Peyer's patch (tissue), 4 donors: ENCODE data around the gene CENPV. TPM values are rescaled to one million over a fixed set of nuclear protein-coding genes. Genes with fewer than 3 reads are reported as not detected.

Source experiments
- DNase-seq, 3 donors: peaks; one replicate each; pipeline ENCODE4 v3.0.0-alpha.2; 2017 to 2019
- H3K27ac ChIP-seq, 4 donors: fragments of 200-600 bp; sonication (generic); one replicate each; pipeline ENCODE4 v1.5.1; 2016 to 2019
- H3K27me3 ChIP-seq, 2 donors: fragments of 200-600 bp; sonication (generic); one replicate each; pipeline ENCODE4 v1.5.1; 2019
- H3K36me3 ChIP-seq, 3 donors: fragments of 200-600 bp; sonication (generic); one replicate each; pipeline ENCODE4 v1.5.1; 2016 to 2019
- H3K4me1 ChIP-seq, 4 donors: fragments of 200-600 bp; sonication (generic); one replicate each; pipeline ENCODE4 v1.5.1; 2016 to 2019
- H3K4me3 ChIP-seq, 4 donors: fragments of 200-600 bp; sonication (generic); 1 replicate in 3 of 4; 2 replicates in 1 of 4; pipeline ENCODE4 v1.5.1; 2016 to 2019; ENCODE audit warnings: mild to moderate bottlenecking in 1 of 4
- H3K9me3 ChIP-seq, 4 donors: fragments of 200-600 bp; sonication (generic); one replicate each; pipeline ENCODE4 v1.5.1; 2016 to 2019; ENCODE audit warnings: mild to moderate bottlenecking in 1 of 4
- POLR2A ChIP-seq, 2 donors: fragments of 450-650 bp; IDR thresholded peaks; one replicate each; pipeline ENCODE4 v1.5.1; 2017; ENCODE audit warnings: antibody characterized with exemption in 2 of 2, mild to moderate bottlenecking in 2 of 2, moderate library complexity in 2 of 2
- total RNA-seq, 4 donors: library from RNA; depleted of rRNA; stranded (reverse); fragments of >200 nt; gene quantifications; one replicate each; pipeline ENCODE4 v1.1.0, GENCODE V29; 2016
- TF ChIP-seq, protein P1 (sequence below), 6 experiments: fragments of 450-650 bp in 4 of 6; fragments of 200-600 bp in 2 of 6; sonication (generic) in 1 of 6; IDR thresholded peaks; one replicate each; pipeline ENCODE4 v1.5.1; 2017 to 2019; ENCODE audit warnings: antibody characterized with exemption in 6 of 6, mild to moderate bottlenecking in 3 of 6, moderate library complexity in 1 of 6

Gene CENPV
- total RNA-seq, 4 donors from 2014 or later = 49.0 to 109 (median 79.3) TPM

DNA sequence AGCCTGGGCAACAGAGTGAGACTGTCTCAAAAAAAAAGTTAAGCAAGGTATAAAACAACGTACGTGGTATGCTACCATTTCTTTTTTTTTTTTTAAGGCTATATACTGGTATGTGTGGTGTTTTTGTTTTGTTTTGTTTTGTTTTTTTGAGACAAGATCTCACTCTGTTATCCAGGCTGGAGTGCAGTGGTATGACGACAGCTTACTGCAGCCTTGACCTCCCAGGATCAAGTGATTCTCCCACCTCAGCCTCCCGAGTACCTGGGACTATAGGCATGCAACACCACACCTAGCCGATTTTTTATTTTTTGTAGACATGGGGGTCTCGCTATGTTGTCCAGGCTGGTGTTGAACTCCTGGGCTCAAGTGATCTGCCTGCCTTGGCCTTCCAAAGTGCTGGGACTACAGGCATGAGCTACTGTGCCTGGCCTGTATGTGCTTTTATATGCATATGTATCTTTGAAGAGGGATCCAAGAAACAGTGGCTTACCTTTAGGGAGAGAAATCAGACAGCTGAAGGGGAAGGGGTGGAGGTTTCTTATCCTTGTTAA lies 6.5 kb downstream of the CENPV start:
- Histone ChIP-seq H3K27me3 (no peaks in the 10 kb centered on the region), H3K4me1 (no peaks in the 10 kb centered on the region), H3K36me3 (peaks cover 0 to 53% (median 0%) of the 10 kb centered on the region in 3 donors), H3K27ac (no peak overlapping the region), H3K9me3 (no peaks in the 10 kb centered on the region), H3K4me3 (no peak overlapping the region)
- DNase-seq = no peak
- TF ChIP-seq, protein P1, sequence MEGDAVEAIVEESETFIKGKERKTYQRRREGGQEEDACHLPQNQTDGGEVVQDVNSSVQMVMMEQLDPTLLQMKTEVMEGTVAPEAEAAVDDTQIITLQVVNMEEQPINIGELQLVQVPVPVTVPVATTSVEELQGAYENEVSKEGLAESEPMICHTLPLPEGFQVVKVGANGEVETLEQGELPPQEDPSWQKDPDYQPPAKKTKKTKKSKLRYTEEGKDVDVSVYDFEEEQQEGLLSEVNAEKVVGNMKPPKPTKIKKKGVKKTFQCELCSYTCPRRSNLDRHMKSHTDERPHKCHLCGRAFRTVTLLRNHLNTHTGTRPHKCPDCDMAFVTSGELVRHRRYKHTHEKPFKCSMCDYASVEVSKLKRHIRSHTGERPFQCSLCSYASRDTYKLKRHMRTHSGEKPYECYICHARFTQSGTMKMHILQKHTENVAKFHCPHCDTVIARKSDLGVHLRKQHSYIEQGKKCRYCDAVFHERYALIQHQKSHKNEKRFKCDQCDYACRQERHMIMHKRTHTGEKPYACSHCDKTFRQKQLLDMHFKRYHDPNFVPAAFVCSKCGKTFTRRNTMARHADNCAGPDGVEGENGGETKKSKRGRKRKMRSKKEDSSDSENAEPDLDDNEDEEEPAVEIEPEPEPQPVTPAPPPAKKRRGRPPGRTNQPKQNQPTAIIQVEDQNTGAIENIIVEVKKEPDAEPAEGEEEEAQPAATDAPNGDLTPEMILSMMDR (IDR thresholded peaks at IDR 0.05) = no peak
- no peak for TF ChIP-seq POLR2A (IDR thresholded peaks at IDR 0.05)

DNA sequence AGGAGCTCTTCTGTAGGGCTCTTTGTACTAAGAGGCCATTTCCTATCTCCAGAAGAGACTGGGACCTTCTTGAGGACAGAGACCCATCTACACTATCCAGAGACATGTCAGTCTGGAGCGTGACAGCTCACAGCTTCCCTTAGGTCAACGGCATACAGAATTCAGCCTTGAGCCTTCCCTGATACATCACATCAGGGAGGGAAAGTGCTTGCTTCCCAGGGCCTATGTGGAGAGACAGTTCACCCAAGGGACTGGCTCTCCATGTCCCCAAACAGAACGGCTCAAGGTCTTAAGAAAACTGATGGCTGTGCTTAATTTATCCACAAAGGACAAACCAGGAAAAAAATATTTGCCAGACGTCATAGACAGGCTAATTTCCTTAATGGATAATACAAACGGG lies 7.7 kb downstream of the CENPV start:
- H3K36me3 ChIP-seq = peaks cover 0 to 53% (median 0%) of the 10 kb centered on the region in 3 donors
- DNase-seq = no peak
- TF ChIP-seq, protein P1 (IDR thresholded peaks at IDR 0.05) = no peak
- TF ChIP-seq POLR2A (IDR thresholded peaks at IDR 0.05) = no peak

DNA sequence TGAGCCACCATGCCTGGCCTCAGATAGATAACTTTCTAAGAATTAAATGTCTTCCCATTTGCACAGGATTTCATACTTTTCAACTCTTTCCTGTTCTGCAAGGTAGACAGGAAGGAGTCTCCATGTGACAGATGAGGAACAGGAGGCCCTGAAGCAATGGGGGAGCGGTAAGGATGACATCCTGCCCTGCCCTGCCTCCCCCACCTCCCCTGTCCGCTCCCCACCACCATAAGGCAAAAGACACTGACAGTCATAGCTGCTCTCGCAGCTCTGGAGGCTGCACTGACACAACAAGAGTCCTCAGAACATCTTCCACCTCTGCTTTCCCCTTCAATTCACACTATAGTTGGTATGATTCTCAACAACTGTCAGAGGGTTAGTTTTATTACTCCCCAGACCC lies 9.7 kb downstream of the CENPV start:
- DNase-seq = no peak
- Histone ChIP-seq H3K27me3 (no peaks in the 10 kb centered on the region), H3K9me3 (no peaks in the 10 kb centered on the region), H3K27ac (no peak overlapping the region), H3K36me3 (peaks cover 0 to 39% (median 0%) of the 10 kb centered on the region in 3 donors), H3K4me1 (no peaks in the 10 kb centered on the region), H3K4me3 (no peak overlapping the region)
- TF ChIP-seq, protein P1 (IDR thresholded peaks at IDR 0.05) = no peak
- TF ChIP-seq POLR2A (IDR thresholded peaks at IDR 0.05) = no peak

More for the DNA sequence above, 7.7 kb downstream of the CENPV start:
- Histone ChIP-seq H3K27ac (no peak overlapping the region), H3K4me3 (no peak overlapping the region), H3K9me3 (no peaks in the 10 kb centered on the region), H3K4me1 (no peaks in the 10 kb centered on the region), H3K27me3 (no peaks in the 10 kb centered on the region)

GRCh38 chr17:16342979-16343378 lies 10.3 kb downstream of the CENPV start:
- no peaks in the 10 kb centered on the region for H3K27me3 ChIP-seq
- no peak for DNase-seq
- H3K27ac ChIP-seq = no peak overlapping the region
- H3K4me3 ChIP-seq = no peak overlapping the region
- no peak for TF ChIP-seq POLR2A (IDR thresholded peaks at IDR 0.05)
- H3K4me1 ChIP-seq = no peaks in the 10 kb centered on the region
- H3K36me3 ChIP-seq = peaks cover 0 to 34% (median 0%) of the 10 kb centered on the region in 3 donors
- no peaks in the 10 kb centered on the region for H3K9me3 ChIP-seq

DNA sequence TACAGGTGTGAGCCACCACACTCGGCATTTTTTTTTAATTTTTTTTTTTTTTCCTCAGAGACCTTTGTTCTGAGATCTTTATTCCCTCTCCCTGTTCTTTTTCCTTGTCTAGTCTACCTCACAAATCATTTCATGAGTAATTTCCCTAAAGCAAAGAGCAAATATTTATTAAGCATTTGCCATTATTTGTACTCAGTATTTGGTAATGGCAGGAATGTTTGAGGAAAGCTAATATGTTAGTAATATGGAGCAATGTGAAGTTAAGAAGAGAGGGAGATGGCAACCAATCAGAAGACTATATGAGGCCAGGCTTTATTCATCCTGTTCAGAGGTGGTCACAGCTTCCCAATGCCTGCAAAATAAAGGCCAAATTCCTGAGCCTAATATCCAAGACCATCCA lies 13.3 kb downstream of the CENPV start:
- Histone ChIP-seq H3K27me3 (no peaks in the 10 kb centered on the region), H3K27ac (no peak overlapping the region), H3K36me3 (peaks cover 0 to 22% (median 0%) of the 10 kb centered on the region in 3 donors), H3K9me3 (no peaks in the 10 kb centered on the region), H3K4me3 (no peak overlapping the region), H3K4me1 (no peaks in the 10 kb centered on the region)
- no peak for TF ChIP-seq POLR2A (IDR thresholded peaks at IDR 0.05)
- TF ChIP-seq, protein P1 (IDR thresholded peaks at IDR 0.05) = no peak
- DNase-seq = no peak

- H3K27ac ChIP-seq = no peak overlapping the region
- TF ChIP-seq, protein P1 (IDR thresholded peaks at IDR 0.05) = no peak
- no peak for TF ChIP-seq POLR2A (IDR thresholded peaks at IDR 0.05)
- H3K4me1 ChIP-seq = no peaks in the 10 kb centered on the region
- no peak for DNase-seq
- peaks cover 0 to 17% (median 0%) of the 10 kb centered on the region in 3 donors for H3K36me3 ChIP-seq
- H3K9me3 ChIP-seq = no peaks in the 10 kb centered on the region
- H3K27me3 ChIP-seq = no peaks in the 10 kb centered on the region
- H3K4me3 ChIP-seq = no peak overlapping the region
These were observed 13.9 kb downstream of the CENPV start for GRCh38 chr17:16339402-16339801.
